Nephron (organoid): Measurements from ENCODE around the gene ANKEF1.

Experiments
- H3K27ac Mint-ChIP-seq, 3 experiments: 2 replicates each; pipeline ENCODE4 v1.8.0; 2020; ENCODE audit warnings: mixed read lengths in 3 of 3, mild to moderate bottlenecking in 2 of 3, moderate library complexity in 1 of 3
- H3K27me3 Mint-ChIP-seq: 2 replicates; pipeline ENCODE4 v1.8.0; 2021; ENCODE audit warnings: low read depth, mild to moderate bottlenecking, moderate library complexity, mixed read lengths
- H3K36me3 Mint-ChIP-seq: 2 replicates; pipeline ENCODE4 v1.8.0; 2020; ENCODE audit warnings: low read depth, mixed read lengths
- H3K4me1 Mint-ChIP-seq: 2 replicates; pipeline ENCODE4 v1.8.0; 2020; ENCODE audit warnings: mixed read lengths
- H3K4me3 Mint-ChIP-seq, 3 experiments: 2 replicates each; pipeline ENCODE4 v1.8.0; 2020; ENCODE audit warnings: mild to moderate bottlenecking in 3 of 3, mixed read lengths in 3 of 3, moderate library complexity in 2 of 3
- H3K9me3 Mint-ChIP-seq: 2 replicates; pipeline ENCODE4 v1.8.0; 2020; ENCODE audit warnings: mixed read lengths
- CTCF ChIP-seq, 3 experiments: fragments of 200-600 bp; sonication (generic); IDR thresholded peaks; one replicate each; pipeline ENCODE4 v1.5.0; 2021; ENCODE audit warnings: antibody characterized with exemption in 3 of 3; ENCODE audit not compliant: unreplicated experiment in 3 of 3

ANKEF1 gene

GRCh38 chr20:9994676-9995075 lies 40.1 kb upstream of the ANKEF1 start:
- H3K36me3 Mint-ChIP-seq, result no peaks in the 10 kb centered on the region
- H3K4me1 Mint-ChIP-seq, result peaks cover under 1% of the 10 kb centered on the region
- no peaks in the 10 kb centered on the region for H3K27me3 Mint-ChIP-seq
- H3K27ac Mint-ChIP-seq, result no peak overlapping the region
- TF ChIP-seq CTCF (IDR thresholded peaks at IDR 0.05; ENCODE audit: unreplicated experiment in 3 of 3), result no peak
- H3K9me3 Mint-ChIP-seq, result peaks cover 2% of the 10 kb centered on the region
- no peak overlapping the region for H3K4me3 Mint-ChIP-seq

DNA sequence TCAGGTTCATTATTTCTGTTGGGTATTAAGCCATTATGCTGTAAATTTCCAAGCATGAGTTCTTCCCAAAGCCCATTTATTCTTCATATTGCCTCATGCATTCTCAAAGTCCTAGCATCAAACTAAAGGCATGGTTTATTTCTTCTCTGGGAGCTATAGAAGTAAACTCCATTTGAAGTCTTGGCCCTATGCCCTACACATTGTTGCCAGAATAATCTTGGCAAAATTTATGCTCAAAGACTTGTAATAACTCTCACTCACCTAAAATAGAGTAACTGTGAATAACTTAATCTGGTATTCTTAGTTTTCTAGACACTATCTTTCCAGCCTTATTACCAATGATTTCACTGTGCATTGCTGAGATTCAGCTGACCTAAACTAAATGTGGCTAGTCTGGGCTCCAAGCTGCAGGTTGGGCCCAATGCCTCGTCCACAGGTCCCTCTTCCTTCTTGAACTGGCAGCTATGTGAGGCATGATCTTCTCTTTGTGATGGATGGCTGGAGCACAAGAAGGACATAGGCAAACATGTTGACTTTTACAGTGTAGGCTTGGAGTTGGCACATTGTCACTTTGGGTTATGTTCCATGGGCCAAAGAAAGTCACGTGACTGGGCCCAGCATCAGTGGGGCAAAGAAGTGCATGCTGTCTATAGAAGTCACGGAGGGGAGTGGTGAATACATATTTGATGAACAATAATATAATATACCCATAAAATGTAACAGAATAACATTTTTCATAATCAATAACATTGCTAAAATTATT lies 39.1 kb upstream of the ANKEF1 start:
- Mint-ChIP-seq H3K36me3 (no peaks in the 10 kb centered on the region), H3K9me3 (peaks cover 2% of the 10 kb centered on the region), H3K4me3 (no peak overlapping the region), H3K27me3 (no peaks in the 10 kb centered on the region), H3K27ac (no peak overlapping the region), H3K4me1 (no peaks in the 10 kb centered on the region)
- TF ChIP-seq CTCF (IDR thresholded peaks at IDR 0.05; ENCODE audit: unreplicated experiment in 3 of 3), result no peak

DNA sequence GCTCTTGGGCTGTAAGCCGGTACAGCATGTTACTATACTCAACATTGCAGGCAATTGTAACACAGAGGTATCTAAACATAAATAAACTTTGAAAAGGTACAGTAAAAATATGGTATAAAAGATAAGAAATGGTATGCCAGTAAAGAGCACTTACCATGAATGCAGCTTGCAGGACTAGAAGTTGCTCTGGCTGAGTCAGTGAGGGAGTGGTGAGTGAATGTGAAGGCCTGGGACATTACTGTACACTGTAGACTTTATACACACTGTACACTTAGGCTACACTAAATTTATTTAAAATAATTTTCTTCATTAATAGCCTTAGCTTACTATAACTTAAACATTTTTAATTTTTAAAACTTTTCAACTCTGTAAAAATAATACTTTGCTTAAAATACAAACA lies 37.8 kb upstream of the ANKEF1 start:
- Mint-ChIP-seq H3K4me3 (no peak overlapping the region), H3K4me1 (no peaks in the 10 kb centered on the region), H3K36me3 (no peaks in the 10 kb centered on the region), H3K27me3 (no peaks in the 10 kb centered on the region), H3K9me3 (peaks cover 2% of the 10 kb centered on the region), H3K27ac (no peak overlapping the region)
- no peak for TF ChIP-seq CTCF (IDR thresholded peaks at IDR 0.05; ENCODE audit: unreplicated experiment in 3 of 3)

GRCh38 chr20:9999645-10000044 lies 35.1 kb upstream of the ANKEF1 start:
- Mint-ChIP-seq H3K4me1 (no peaks in the 10 kb centered on the region), H3K27ac (no peak overlapping the region), H3K9me3 (peaks cover under 1% of the 10 kb centered on the region), H3K4me3 (no peak overlapping the region), H3K36me3 (no peaks in the 10 kb centered on the region), H3K27me3 (no peaks in the 10 kb centered on the region)
- no peak for TF ChIP-seq CTCF (IDR thresholded peaks at IDR 0.05; ENCODE audit: unreplicated experiment in 3 of 3)

GRCh38 chr20:10002866-10003265 lies 31.9 kb upstream of the ANKEF1 start:
- TF ChIP-seq CTCF (IDR thresholded peaks at IDR 0.05; ENCODE audit: unreplicated experiment in 3 of 3), result no peak
- H3K36me3 Mint-ChIP-seq, result no peaks in the 10 kb centered on the region
- H3K4me3 Mint-ChIP-seq, result no peak overlapping the region
- H3K9me3 Mint-ChIP-seq, result no peaks in the 10 kb centered on the region
- H3K4me1 Mint-ChIP-seq, result peaks cover 6% of the 10 kb centered on the region
- H3K27me3 Mint-ChIP-seq, result no peaks in the 10 kb centered on the region
- no peak overlapping the region for H3K27ac Mint-ChIP-seq

GRCh38 chr20:10004900-10005299 lies 29.9 kb upstream of the ANKEF1 start:
- Mint-ChIP-seq H3K9me3 (no peaks in the 10 kb centered on the region), H3K27ac (peak overlapping the region in 1 of 3 experiments; percentile 17), H3K27me3 (no peaks in the 10 kb centered on the region)

More at GRCh38 chr20:10004900-10005299, 29.9 kb upstream of the ANKEF1 start:
- Mint-ChIP-seq H3K4me1 (peaks cover 6% of the 10 kb centered on the region), H3K4me3 (no peak overlapping the region), H3K36me3 (no peaks in the 10 kb centered on the region)
- no peak for TF ChIP-seq CTCF (IDR thresholded peaks at IDR 0.05; ENCODE audit: unreplicated experiment in 3 of 3)
